B cell (primary cell): ENCODE results near the gene OR10G3. TPM values are rescaled to one million over a fixed set of nuclear protein-coding genes. Genes with fewer than 3 reads are reported as not detected.
"Not testable (repeated sequence)": the region's sequence is repeated elsewhere in the genome, so short reads cannot be mapped to it uniquely, and the experiment has no call there.

Source experiments
- ATAC-seq: fragments of 200-7000 bp; cut with Tn5 transposase; one replicate; pipeline ENCODE4 v1.10.0; 2021; ENCODE audit warnings: low read depth, mild to moderate bottlenecking, moderate number of reproducible peaks, moderate library complexity
- CTCF ChIA-PET: fragments of 350-600 bp; sonication (Branson Sonifier 250); formaldehyde crosslinking; loops from one replicate; lab custom pipeline; 2021; ENCODE audit warnings: antibody characterized with exemption, inconsistent platforms; lab: Charles Lee
- POLR2A ChIA-PET: fragments of 350-600 bp; sonication (Branson Sonifier 250); formaldehyde crosslinking; loops from one replicate; lab custom pipeline; 2021; ENCODE audit warnings: antibody characterized with exemption; lab: Charles Lee
- DNase-seq: peaks from one replicate; pipeline ENCODE4 v3.0.0; 2013
- H2AFZ ChIP-seq: 2 replicates; pipeline ENCODE4 v1.6.1; 2012; ENCODE audit warnings: mild to moderate bottlenecking, low read depth, low read length; ENCODE audit not compliant: insufficient read depth, poor library complexity, severe bottlenecking
- H3K27ac ChIP-seq, 2 donors: 1 replicate in 1 of 2; 2 replicates in 1 of 2; pipeline ENCODE4 v1.5.1; 2012 to 2013; ENCODE audit warnings: low read length in 2 of 2, mild to moderate bottlenecking in 2 of 2, moderate library complexity in 1 of 2
- H3K27me3 ChIP-seq, 4 experiments: fragments of 200-600 bp in 1 of 4; sonication (generic) in 1 of 4; replicated peaks in 1 of 4; 1 replicate in 2 of 4; 2 replicates in 2 of 4; pipeline versions ENCODE4 v1.6.1 to v1.7.0; 2013 to 2016; ENCODE audit warnings: low read length in 3 of 4, mild to moderate bottlenecking in 2 of 4, mixed read lengths in 1 of 4, moderate library complexity in 1 of 4; ENCODE audit not compliant: insufficient read depth in 4 of 4, control insufficient read depth in 3 of 4; ENCODE audit errors: control extremely low read depth in 1 of 4
- H3K36me3 ChIP-seq, 2 experiments: replicated peaks in 1 of 2; 1 replicate in 1 of 2; 2 replicates in 1 of 2; pipeline versions ENCODE4 v1.6.1 to v1.7.1; 2013; ENCODE audit warnings: low read length in 1 of 2; ENCODE audit not compliant: insufficient read depth in 2 of 2, control insufficient read depth in 1 of 2; ENCODE audit errors: control extremely low read depth in 1 of 2, extremely low read depth in 1 of 2
- H3K4me1 ChIP-seq, 2 donors: fragments of 200-600 bp in 1 of 2; sonication (generic) in 1 of 2; 1 replicate in 1 of 2; 2 replicates in 1 of 2; pipeline versions ENCODE4 v1.5.1 to v1.6.1; 2013 to 2017; ENCODE audit warnings: low read length in 2 of 2; ENCODE audit not compliant: control insufficient read depth in 2 of 2, insufficient read depth in 2 of 2
- H3K4me2 ChIP-seq: replicated peaks from 2 replicates; pipeline ENCODE3; 2012; ENCODE audit warnings: mild to moderate bottlenecking, low read depth, low read length; ENCODE audit not compliant: poor library complexity, severe bottlenecking
- H3K4me3 ChIP-seq, 5 experiments: fragments of 200-600 bp in 1 of 5; sonication (generic) in 1 of 5; 1 replicate in 3 of 5; 2 replicates in 2 of 5; pipeline versions ENCODE4 v1.5.1 to v1.7.0; 2011 to 2016; ENCODE audit warnings: low read length in 4 of 5, mild to moderate bottlenecking in 4 of 5, low read depth in 2 of 5, control low read depth in 1 of 5, moderate library complexity in 1 of 5; ENCODE audit not compliant: insufficient read depth in 1 of 5; ENCODE audit errors: control extremely low read depth in 1 of 5, extremely low read depth in 1 of 5
- H3K79me2 ChIP-seq: fragments of 200-600 bp; sonication (generic); one replicate; pipeline ENCODE4 v1.6.0; 2016; ENCODE audit warnings: low read length; ENCODE audit not compliant: control insufficient read depth, insufficient read depth
- H3K9ac ChIP-seq: fragments of 200-600 bp; sonication (generic); 2 replicates; pipeline ENCODE4 v1.6.1; 2017; ENCODE audit warnings: mild to moderate bottlenecking, low read length, moderate library complexity
- H3K9me3 ChIP-seq, 3 donors: one replicate each; pipeline versions ENCODE4 v1.6.1 to v1.7.1; 2013; ENCODE audit warnings: low read length in 2 of 3; ENCODE audit not compliant: control insufficient read depth in 2 of 3, insufficient read depth in 1 of 3; ENCODE audit errors: control extremely low read depth in 1 of 3
- H4K20me1 ChIP-seq: 2 replicates; pipeline ENCODE4 v1.6.0; 2012; ENCODE audit warnings: mild to moderate bottlenecking, low read length; ENCODE audit not compliant: insufficient read depth, control insufficient read depth, poor library complexity, severe bottlenecking
- H3K27ac Mint-ChIP-seq: one replicate; pipeline ENCODE4 v1.8.0; 2021; ENCODE audit warnings: mixed read lengths
- H3K27me3 Mint-ChIP-seq: one replicate; pipeline ENCODE4 v1.8.0; 2021; ENCODE audit warnings: mixed read lengths
- H3K4me1 Mint-ChIP-seq: one replicate; pipeline ENCODE4 v1.8.0; 2021; ENCODE audit warnings: mixed read lengths
- H3K4me3 Mint-ChIP-seq: one replicate; pipeline ENCODE4 v1.8.0; 2021; ENCODE audit warnings: mixed read lengths
- H3K9me3 Mint-ChIP-seq: one replicate; pipeline ENCODE4 v1.8.0; 2022; ENCODE audit warnings: mixed read lengths; ENCODE audit not compliant: insufficient read depth
- EZH2 ChIP-seq: IDR thresholded peaks from 2 replicates; pipeline ENCODE4 v1.6.1; 2012; ENCODE audit warnings: borderline replicate concordance, low read depth, mild to moderate bottlenecking, moderate library complexity, low read length; ENCODE audit not compliant: insufficient read depth, poor library complexity, severe bottlenecking
- WGBS: methylation state at CpG from one replicate; pipeline ENCODE4 v1.1.5; 2013; ENCODE audit warnings: missing lambda C conversion rate; ENCODE audit not compliant: insufficient coverage; 5-methylcytosine and 5-hydroxymethylcytosine counted together
- intact Hi-C: fragments of 100-400 bp; cut with micrococcal nuclease; formaldehyde crosslinking; loops from one replicate; pipeline ENCODE4 v1.10.0; 2022
- polyA plus RNA-seq: library from polyadenylated mRNA; depleted of rRNA; stranded (reverse); fragments of >200 nt; gene quantifications from 2 replicates; pipeline ENCODE4 v1.2.3, GENCODE V29; 2012
- total RNA-seq, 2 donors: library from RNA; stranded (reverse); fragments of 120-200 nt in 1 of 2; gene quantifications; 1 replicate in 1 of 2; 2 replicates in 1 of 2; pipeline versions ENCODE4 v1.2.3 to v1.2.4, GENCODE V29; 2013 to 2022
- TF ChIP-seq, protein P1 (sequence below): fragments of 200-600 bp; IDR thresholded peaks from one replicate; pipeline ENCODE4 v1.8.0; 2022; ENCODE audit warnings: antibody characterized with exemption, mild to moderate bottlenecking

OR10G3 gene
- total and polyA plus RNA-seq, 2 donors (not counting 1 experiment from before 2014, with no cell fraction given), result not detected

DNA sequence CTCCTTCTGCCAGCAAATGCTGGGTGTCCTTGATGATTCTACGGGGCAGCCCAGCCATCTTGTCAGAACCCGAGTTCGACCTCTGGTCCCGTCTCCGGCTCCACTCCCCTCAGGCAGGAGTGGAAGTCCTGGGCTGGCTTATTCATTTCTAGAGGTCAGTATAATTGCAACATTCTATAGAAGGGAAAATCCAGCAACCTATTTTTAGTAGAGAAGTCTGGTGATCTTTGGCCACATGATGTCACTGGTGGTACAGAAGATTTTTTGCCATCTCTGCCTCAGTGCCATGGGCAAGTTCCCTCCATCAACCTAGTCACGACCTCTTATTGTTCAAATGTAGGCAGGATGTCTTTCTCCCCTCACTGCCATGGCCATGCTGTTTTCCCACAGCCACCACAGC is 32.4 kb upstream of the OR10G3 start:
- Histone ChIP-seq H2AFZ (no peak overlapping the region), H3K4me2 (no peak overlapping the region), H4K20me1 (no peaks in the 10 kb centered on the region), H3K9ac (no peak overlapping the region), H3K79me2 (no peaks in the 10 kb centered on the region), H3K9me3 (no peaks in the 10 kb centered on the region), H3K27me3 (no peaks in the 10 kb centered on the region), H3K4me1 (no peaks in the 10 kb centered on the region), H3K4me3 (no peak overlapping the region), H3K36me3 (no peaks in the 10 kb centered on the region), H3K27ac (no peak overlapping the region)
- WGBS, result 87% methylated on average over 6 of the region's 6 CpGs
- TF ChIP-seq EZH2, result no peak
- TF ChIP-seq, protein P1, sequence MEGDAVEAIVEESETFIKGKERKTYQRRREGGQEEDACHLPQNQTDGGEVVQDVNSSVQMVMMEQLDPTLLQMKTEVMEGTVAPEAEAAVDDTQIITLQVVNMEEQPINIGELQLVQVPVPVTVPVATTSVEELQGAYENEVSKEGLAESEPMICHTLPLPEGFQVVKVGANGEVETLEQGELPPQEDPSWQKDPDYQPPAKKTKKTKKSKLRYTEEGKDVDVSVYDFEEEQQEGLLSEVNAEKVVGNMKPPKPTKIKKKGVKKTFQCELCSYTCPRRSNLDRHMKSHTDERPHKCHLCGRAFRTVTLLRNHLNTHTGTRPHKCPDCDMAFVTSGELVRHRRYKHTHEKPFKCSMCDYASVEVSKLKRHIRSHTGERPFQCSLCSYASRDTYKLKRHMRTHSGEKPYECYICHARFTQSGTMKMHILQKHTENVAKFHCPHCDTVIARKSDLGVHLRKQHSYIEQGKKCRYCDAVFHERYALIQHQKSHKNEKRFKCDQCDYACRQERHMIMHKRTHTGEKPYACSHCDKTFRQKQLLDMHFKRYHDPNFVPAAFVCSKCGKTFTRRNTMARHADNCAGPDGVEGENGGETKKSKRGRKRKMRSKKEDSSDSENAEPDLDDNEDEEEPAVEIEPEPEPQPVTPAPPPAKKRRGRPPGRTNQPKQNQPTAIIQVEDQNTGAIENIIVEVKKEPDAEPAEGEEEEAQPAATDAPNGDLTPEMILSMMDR, result no peak
- H3K27me3 Mint-ChIP-seq, result peaks cover 31% of the 10 kb centered on the region
- no peaks in the 10 kb centered on the region for H3K9me3 Mint-ChIP-seq
- H3K4me3 Mint-ChIP-seq, result no peak overlapping the region
- H3K27ac Mint-ChIP-seq, result no peak overlapping the region
- intact Hi-C loops, result no loop called here
- ATAC-seq (no peak), DNase-seq (no peak)
- POLR2A ChIA-PET, result no interaction called here
- no peaks in the 10 kb centered on the region for H3K4me1 Mint-ChIP-seq
- CTCF ChIA-PET, result no interaction called here

DNA sequence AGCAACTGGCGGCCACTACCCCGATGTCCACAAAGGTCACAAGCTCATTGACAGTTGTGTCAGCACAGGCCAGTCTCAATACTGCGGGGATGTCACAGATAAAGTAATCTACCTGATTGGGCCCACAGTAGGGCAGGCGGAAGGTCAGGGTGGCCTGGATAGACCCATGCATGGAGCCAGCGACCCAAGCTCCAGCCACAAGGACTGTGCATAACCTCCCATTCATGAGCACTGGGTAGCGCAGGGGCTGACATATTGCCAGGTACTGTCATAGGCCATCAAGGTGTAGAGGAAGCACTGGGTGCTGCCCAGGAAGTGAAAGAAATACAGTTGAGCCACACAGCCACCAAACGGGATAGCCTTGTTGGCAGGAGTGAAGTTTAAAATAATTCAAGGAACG is 22.3 kb upstream of the OR10G3 start:
- H3K9me3 Mint-ChIP-seq, DNase-seq, H3K79me2 ChIP-seq, H3K27ac Mint-ChIP-seq, H3K9me3 ChIP-seq, H3K27me3 Mint-ChIP-seq, POLR2A ChIA-PET, intact Hi-C loops, ATAC-seq, H3K27ac ChIP-seq, CTCF ChIA-PET, H3K4me3 Mint-ChIP-seq, H3K4me3 ChIP-seq, H4K20me1 ChIP-seq, H3K4me2 ChIP-seq, H3K27me3 ChIP-seq, H3K9ac ChIP-seq, H3K4me1 Mint-ChIP-seq, H2AFZ ChIP-seq, H3K36me3 ChIP-seq, H3K4me1 ChIP-seq: not testable (repeated sequence)
- 63% methylated on average over 2 of the region's 8 CpGs for WGBS
